ENCODE measurements around the gene NEK11. TPM values are rescaled to one million over a fixed set of nuclear protein-coding genes. Genes with fewer than 3 reads are reported as not detected.

The NEK11 gene
- total and polyA plus RNA-seq, 8 donors, result 0.45 to 24.2 (median 2.3) TPM; not detected in 1

DNA sequence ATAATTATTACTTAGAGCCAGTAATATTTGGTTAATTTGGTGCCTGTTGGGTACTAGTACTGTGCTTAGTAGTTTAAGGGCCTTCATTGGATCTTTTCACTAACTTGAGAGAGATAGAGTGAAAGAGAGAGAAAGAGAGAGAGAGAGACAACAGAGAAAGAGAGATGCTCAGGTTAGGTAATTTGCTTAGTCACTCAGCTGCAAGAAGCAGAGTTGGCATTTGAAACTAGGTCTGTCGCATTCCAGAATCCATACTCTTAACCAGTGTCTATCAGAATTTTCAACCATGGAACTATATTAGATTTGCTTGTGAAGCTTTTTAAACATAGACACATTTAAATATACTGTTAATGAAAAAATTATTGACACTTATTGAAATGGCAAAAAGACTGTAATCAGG is 323.8 kb downstream of the NEK11 start:
- H3K9me3 ChIP-seq, result no peaks in the 10 kb centered on the region
- no peak for DNase-seq
- H3K4me3 ChIP-seq, result no peak overlapping the region
- H3K27ac ChIP-seq, result no peak overlapping the region
- H3K36me3 ChIP-seq, result no peaks in the 10 kb centered on the region
- H3K4me1 ChIP-seq, result peaks cover 0 to 14% (median 7%) of the 10 kb centered on the region in 4 donors
- WGBS, 5 donors, result 79 to 100% (median 98%) methylated on average over 1 of the region's 1 CpG
- TF ChIP-seq EP300 (IDR thresholded peaks at IDR 0.05) (no peak), POLR2AphosphoS5 (IDR thresholded peaks at IDR 0.05) (no peak), POLR2A (IDR thresholded peaks at IDR 0.05) (no peak)
- TF ChIP-seq, protein P1, sequence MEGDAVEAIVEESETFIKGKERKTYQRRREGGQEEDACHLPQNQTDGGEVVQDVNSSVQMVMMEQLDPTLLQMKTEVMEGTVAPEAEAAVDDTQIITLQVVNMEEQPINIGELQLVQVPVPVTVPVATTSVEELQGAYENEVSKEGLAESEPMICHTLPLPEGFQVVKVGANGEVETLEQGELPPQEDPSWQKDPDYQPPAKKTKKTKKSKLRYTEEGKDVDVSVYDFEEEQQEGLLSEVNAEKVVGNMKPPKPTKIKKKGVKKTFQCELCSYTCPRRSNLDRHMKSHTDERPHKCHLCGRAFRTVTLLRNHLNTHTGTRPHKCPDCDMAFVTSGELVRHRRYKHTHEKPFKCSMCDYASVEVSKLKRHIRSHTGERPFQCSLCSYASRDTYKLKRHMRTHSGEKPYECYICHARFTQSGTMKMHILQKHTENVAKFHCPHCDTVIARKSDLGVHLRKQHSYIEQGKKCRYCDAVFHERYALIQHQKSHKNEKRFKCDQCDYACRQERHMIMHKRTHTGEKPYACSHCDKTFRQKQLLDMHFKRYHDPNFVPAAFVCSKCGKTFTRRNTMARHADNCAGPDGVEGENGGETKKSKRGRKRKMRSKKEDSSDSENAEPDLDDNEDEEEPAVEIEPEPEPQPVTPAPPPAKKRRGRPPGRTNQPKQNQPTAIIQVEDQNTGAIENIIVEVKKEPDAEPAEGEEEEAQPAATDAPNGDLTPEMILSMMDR (IDR thresholded peaks at IDR 0.05), result no peak
- intact Hi-C loops (cut with DNase I; ENCODE audit: low total_unique reads), result no loop called here
- H3K27me3 ChIP-seq, result no peaks in the 10 kb centered on the region

DNA sequence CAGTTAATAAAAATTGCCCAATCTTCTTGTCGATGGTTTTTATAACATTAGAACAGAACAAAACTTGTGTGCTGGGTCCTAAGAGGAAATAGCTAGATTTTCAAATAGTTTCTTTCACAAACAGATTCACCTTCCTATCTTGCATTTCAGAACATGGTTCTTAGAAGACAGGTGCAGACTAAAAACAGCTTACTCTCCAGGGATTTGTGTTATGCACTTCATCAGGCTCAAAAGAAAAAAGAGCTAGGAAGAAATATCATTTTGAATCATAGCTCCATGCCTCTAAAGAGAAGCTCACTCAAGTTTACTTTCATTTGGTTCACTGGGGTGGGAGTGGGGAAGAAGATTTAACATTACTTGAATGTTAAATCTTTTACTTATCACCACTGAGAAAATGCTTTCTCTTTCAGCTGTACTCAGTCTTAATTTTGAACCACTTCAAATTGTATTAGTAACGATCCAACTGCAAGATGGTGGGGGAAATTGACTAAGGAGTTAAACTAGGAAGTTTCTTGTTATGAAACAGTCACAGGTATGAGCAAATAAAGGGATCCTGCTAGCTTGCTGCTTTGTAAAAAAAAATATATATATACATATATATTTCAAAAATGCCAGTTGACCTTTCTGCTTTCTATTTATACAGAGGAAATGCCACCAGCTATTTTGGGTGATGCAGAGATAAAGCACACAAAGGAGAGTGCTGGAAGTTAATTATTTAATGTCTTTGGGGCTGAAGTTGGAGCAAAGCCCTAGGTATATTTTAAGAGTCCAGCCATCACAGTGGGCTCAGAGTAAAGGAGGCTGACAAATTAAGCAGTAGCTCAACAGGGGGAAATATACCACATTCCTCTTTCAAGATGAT is 326.6 kb downstream of the NEK11 start:
- Histone ChIP-seq H3K36me3 (no peaks in the 10 kb centered on the region), H3K4me3 (no peak overlapping the region), H3K27ac (no peak overlapping the region), H3K4me1 (peaks cover 0 to 14% (median 7%) of the 10 kb centered on the region in 4 donors), H3K27me3 (no peaks in the 10 kb centered on the region), H3K9me3 (no peaks in the 10 kb centered on the region)
- no peak for DNase-seq
- whole genome bisulfite sequencing, 5 donors, result 46 to 59% (median 54%) methylated on average over 2 of the region's 2 CpGs
- no peak for TF ChIP-seq EP300 (IDR thresholded peaks at IDR 0.05)
- no peak for TF ChIP-seq POLR2AphosphoS5 (IDR thresholded peaks at IDR 0.05)
- TF ChIP-seq POLR2A (IDR thresholded peaks at IDR 0.05), result no peak
- TF ChIP-seq, protein P1 (IDR thresholded peaks at IDR 0.05), result no peak
- intact Hi-C loops (cut with DNase I; ENCODE audit: low total_unique reads), result no loop called here

DNA sequence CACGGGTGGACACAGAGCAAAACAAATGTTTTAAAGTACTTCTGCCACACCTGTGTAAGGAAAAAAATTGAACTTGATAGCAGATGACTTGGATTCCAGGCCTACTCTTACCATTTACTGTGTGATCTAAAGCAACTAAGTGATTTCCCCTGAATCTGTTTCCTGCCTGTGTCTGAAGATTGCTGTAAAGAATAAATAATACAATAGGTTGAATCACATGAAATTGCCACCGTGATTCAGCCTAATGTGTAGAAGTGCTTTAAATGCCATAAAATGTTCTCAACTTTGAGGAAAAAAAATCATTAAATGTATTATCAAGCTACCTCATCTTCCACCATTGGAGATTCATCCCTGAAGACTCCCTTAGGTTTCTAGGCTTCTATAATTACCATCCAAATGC is 327.3 kb downstream of the NEK11 start:
- WGBS, 5 donors, result 24 to 48% (median 41%) methylated on average over 2 of the region's 2 CpGs
- DNase-seq, result no peak
- intact Hi-C loops (cut with DNase I; ENCODE audit: low total_unique reads), result no loop called here
- Histone ChIP-seq H3K27ac (no peak overlapping the region), H3K27me3 (no peaks in the 10 kb centered on the region), H3K4me1 (peaks cover 0 to 14% (median 7%) of the 10 kb centered on the region in 4 donors), H3K4me3 (no peak overlapping the region), H3K9me3 (no peaks in the 10 kb centered on the region), H3K36me3 (no peaks in the 10 kb centered on the region)
- TF ChIP-seq, protein P1 (IDR thresholded peaks at IDR 0.05), result no peak
- TF ChIP-seq EP300 (IDR thresholded peaks at IDR 0.05), result no peak
- no peak for TF ChIP-seq POLR2A (IDR thresholded peaks at IDR 0.05)
- TF ChIP-seq POLR2AphosphoS5 (IDR thresholded peaks at IDR 0.05), result no peak

DNA sequence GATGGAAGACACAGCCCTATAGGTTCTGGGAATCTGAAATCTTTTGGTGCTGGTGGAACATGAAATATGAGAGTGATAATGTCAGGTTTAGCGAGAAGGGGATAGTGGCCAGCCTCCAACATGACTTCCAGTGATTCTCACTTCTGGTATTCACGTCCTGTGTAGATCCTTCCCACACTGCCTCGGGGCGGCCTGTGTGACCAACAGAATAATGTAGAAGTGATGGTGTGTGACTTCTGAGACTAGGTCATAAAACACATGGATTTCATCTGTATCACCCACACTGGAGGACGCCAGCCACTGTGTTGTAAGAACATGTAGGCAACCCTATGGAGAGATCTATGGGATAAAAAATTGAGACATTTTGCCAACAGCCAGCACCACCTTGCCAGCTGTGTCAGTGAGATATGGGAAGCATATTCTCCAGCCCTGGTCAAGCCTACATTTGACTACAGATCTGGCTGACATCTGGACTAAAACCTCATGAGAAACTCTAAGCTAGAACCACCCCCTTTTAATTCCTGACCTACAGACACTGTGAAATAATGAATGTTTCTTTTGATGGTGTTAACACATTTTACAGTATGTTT is 329.4 kb downstream of the NEK11 start:
- WGBS, 5 donors, result 90 to 96% (median 94%) methylated on average over 5 of the region's 5 CpGs
- TF ChIP-seq EP300 (IDR thresholded peaks at IDR 0.05), result no peak
- TF ChIP-seq, protein P1 (IDR thresholded peaks at IDR 0.05), result no peak
- no peak for TF ChIP-seq POLR2AphosphoS5 (IDR thresholded peaks at IDR 0.05)
- TF ChIP-seq POLR2A (IDR thresholded peaks at IDR 0.05), result no peak
- H3K9me3 ChIP-seq, result no peaks in the 10 kb centered on the region
- no peak overlapping the region for H3K4me3 ChIP-seq
- no peak overlapping the region for H3K27ac ChIP-seq
- DNase-seq, result no peak
- intact Hi-C loops (cut with DNase I; ENCODE audit: low total_unique reads), result no loop called here
- no peaks in the 10 kb centered on the region for H3K36me3 ChIP-seq
- H3K4me1 ChIP-seq, result peaks cover 0 to 15% (median 7%) of the 10 kb centered on the region in 4 donors
- H3K27me3 ChIP-seq, result no peaks in the 10 kb centered on the region
